LHCN-M2 (cell line): Measurements from ENCODE around the gene CARS2. TPM values are rescaled to one million over a fixed set of nuclear protein-coding genes. Genes with fewer than 3 reads are reported as not detected.
"Not testable (repeated sequence)": the region's sequence is repeated elsewhere in the genome, so short reads cannot be mapped to it uniquely, and the experiment has no call there.

ENCODE experiments used
- DNase-seq: peaks from one replicate; pipeline ENCODE4 v3.0.0-alpha.2; 2012; ENCODE audit warnings: low read depth
- total RNA-seq: library from RNA; depleted of rRNA; stranded (reverse); fragments of >200 nt; gene quantifications from 2 replicates; pipeline ENCODE4 v1.2.3, GENCODE V29; 2014

CARS2 gene
- total RNA-seq, 1 experiment from 2014 or later: 114 TPM

- DNase-seq: no peak
Observed at GRCh38 chr13:110638814-110639806, 66.8 kb downstream of the CARS2 start.

- no peak for DNase-seq
Observed at GRCh38 chr13:110638257-110638656, 67.7 kb downstream of the CARS2 start.

GRCh38 chr13:110637747-110638146, 68.2 kb downstream of the CARS2 start:
- no peak for DNase-seq

- DNase-seq: no peak
Observed at GRCh38 chr13:110637275-110637674, 68.6 kb downstream of the CARS2 start.

GRCh38 chr13:110636701-110637201, 69.2 kb downstream of the CARS2 start:
- no peak for DNase-seq

- DNase-seq: no peak
Observed at GRCh38 chr13:110636053-110636475, 69.9 kb downstream of the CARS2 start.

GRCh38 chr13:110635405-110636002, 70.4 kb downstream of the CARS2 start:
- DNase-seq: no peak

GRCh38 chr13:110634558-110634957, 71.4 kb downstream of the CARS2 start:
- DNase-seq: peak; percentile 77

- DNase-seq: peak; percentile 21
Observed at GRCh38 chr13:110633776-110634175, 72.1 kb downstream of the CARS2 start.

- DNase-seq: not testable (repeated sequence)
Observed at GRCh38 chr13:110632255-110632654, 73.7 kb downstream of the CARS2 start.

- DNase-seq: no peak
Observed at GRCh38 chr13:110630566-110631119, 75.3 kb downstream of the CARS2 start.

- peak; percentile 43 for DNase-seq
Observed at GRCh38 chr13:110629735-110630134, 76.2 kb downstream of the CARS2 start.

GRCh38 chr13:110628952-110629701, 76.8 kb downstream of the CARS2 start:
- no peak for DNase-seq

- DNase-seq: no peak
Observed at GRCh38 chr13:110628477-110628793, 77.5 kb downstream of the CARS2 start.

- no peak for DNase-seq
Observed at GRCh38 chr13:110627761-110628476, 78.0 kb downstream of the CARS2 start.

- DNase-seq: no peak
Observed at GRCh38 chr13:110627351-110627750, 78.6 kb downstream of the CARS2 start.

- no peak for DNase-seq
Observed at GRCh38 chr13:110626521-110626920, 79.4 kb downstream of the CARS2 start.

GRCh38 chr13:110625771-110626321, 80.1 kb downstream of the CARS2 start:
- no peak for DNase-seq

- no peak for DNase-seq
Observed at GRCh38 chr13:110624766-110625756, 80.9 kb downstream of the CARS2 start.
